ENCODE results near the gene POC5. TPM values are rescaled to one million over a fixed set of nuclear protein-coding genes. Genes with fewer than 3 reads are reported as not detected.

The POC5 gene
- total RNA-seq, 1 donor from 2014 or later: 9.5 TPM

GRCh38 chr5:75716715-75717081 is 539 bp downstream of the POC5 start:
- Mint-ChIP-seq H3K4me3 (ENCODE audit: unreplicated experiment) (peak overlapping the region; percentile 98), H3K27me3 (ENCODE audit: unreplicated experiment) (peaks cover 2% of the 10 kb centered on the region), H3K9me3 (ENCODE audit: unreplicated experiment) (no peaks in the 10 kb centered on the region), H3K36me3 (ENCODE audit: low read depth, unreplicated experiment) (peaks cover 4% of the 10 kb centered on the region), H3K4me1 (ENCODE audit: unreplicated experiment) (peaks cover 11% of the 10 kb centered on the region), H3K27ac (ENCODE audit: unreplicated experiment) (peak overlapping the region; percentile 96)
- TF ChIP-seq CTCF (IDR thresholded peaks at IDR 0.05; ENCODE audit: unreplicated experiment): no peak
- DNase-seq (ENCODE audit: low spot score): no peak

GRCh38 chr5:75712091-75712490 is 5.1 kb downstream of the POC5 start:
- no peak for DNase-seq (ENCODE audit: low spot score)
- Mint-ChIP-seq H3K36me3 (ENCODE audit: low read depth, unreplicated experiment) (peaks cover 4% of the 10 kb centered on the region), H3K9me3 (ENCODE audit: unreplicated experiment) (no peaks in the 10 kb centered on the region), H3K27ac (ENCODE audit: unreplicated experiment) (no peak overlapping the region), H3K27me3 (ENCODE audit: unreplicated experiment) (peaks cover 2% of the 10 kb centered on the region), H3K4me3 (ENCODE audit: unreplicated experiment) (no peak overlapping the region), H3K4me1 (ENCODE audit: unreplicated experiment) (peaks cover 10% of the 10 kb centered on the region)
- no peak for TF ChIP-seq CTCF (IDR thresholded peaks at IDR 0.05; ENCODE audit: unreplicated experiment)

GRCh38 chr5:75711151-75711550 is 6.1 kb downstream of the POC5 start:
- Mint-ChIP-seq H3K36me3 (ENCODE audit: low read depth, unreplicated experiment) (peaks cover 4% of the 10 kb centered on the region), H3K27me3 (ENCODE audit: unreplicated experiment) (peaks cover 2% of the 10 kb centered on the region), H3K4me3 (ENCODE audit: unreplicated experiment) (no peak overlapping the region), H3K9me3 (ENCODE audit: unreplicated experiment) (no peaks in the 10 kb centered on the region), H3K4me1 (ENCODE audit: unreplicated experiment) (peaks cover 8% of the 10 kb centered on the region), H3K27ac (ENCODE audit: unreplicated experiment) (no peak overlapping the region)
- no peak for DNase-seq (ENCODE audit: low spot score)
- no peak for TF ChIP-seq CTCF (IDR thresholded peaks at IDR 0.05; ENCODE audit: unreplicated experiment)

DNA sequence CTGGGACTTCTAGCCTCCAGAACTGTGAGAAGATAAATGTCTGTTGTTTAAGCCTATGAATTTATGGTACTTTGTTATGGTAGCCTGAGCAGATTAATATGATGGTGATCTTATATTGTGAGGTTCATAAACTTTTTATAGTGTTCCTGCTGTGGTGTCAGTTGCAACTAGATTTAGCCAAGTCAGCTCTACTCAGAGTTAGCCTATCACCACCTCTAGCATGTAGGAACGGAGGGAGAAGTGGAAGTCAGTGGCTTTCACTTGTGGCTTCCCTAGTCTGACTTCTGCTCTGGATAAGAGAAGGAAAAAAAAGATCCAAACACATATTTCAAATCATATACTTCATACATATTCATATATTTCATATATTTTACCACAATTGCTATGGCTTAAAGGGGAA is 6.6 kb downstream of the POC5 start:
- Mint-ChIP-seq H3K36me3 (ENCODE audit: low read depth, unreplicated experiment) (peaks cover 4% of the 10 kb centered on the region), H3K27ac (ENCODE audit: unreplicated experiment) (no peak overlapping the region), H3K4me3 (ENCODE audit: unreplicated experiment) (no peak overlapping the region), H3K4me1 (ENCODE audit: unreplicated experiment) (peaks cover 4% of the 10 kb centered on the region), H3K9me3 (ENCODE audit: unreplicated experiment) (no peaks in the 10 kb centered on the region), H3K27me3 (ENCODE audit: unreplicated experiment) (peaks cover 2% of the 10 kb centered on the region)
- no peak for TF ChIP-seq CTCF (IDR thresholded peaks at IDR 0.05; ENCODE audit: unreplicated experiment)
- DNase-seq (ENCODE audit: low spot score): no peak

DNA sequence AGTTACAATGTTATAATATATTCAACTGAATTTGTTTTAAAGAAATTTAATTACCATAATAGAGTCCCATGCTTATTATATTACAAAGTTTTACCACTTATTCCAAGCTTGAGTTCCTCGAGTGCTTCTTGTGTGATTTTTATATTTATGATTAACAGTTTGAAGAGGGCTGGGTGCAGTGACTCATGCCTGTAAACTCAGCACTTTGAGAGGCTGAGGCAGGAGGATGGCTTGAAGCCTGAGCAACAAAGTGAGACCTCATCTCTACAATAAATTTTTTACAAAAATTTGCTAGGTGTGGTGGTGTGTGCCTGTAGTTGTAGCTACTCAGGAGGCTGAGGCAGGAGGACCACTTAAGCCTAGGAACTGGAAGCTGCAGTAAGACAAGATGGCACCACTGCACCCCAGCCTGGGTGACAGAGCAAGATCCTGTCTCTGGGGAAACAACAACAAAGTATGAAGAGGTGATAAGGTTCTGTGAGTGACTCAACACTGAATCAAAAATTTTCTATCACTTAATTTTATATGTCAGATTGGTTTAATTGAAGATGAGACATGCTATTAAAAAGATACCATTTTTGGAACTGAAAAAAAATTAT is 9.2 kb downstream of the POC5 start:
- Mint-ChIP-seq H3K36me3 (ENCODE audit: low read depth, unreplicated experiment) (peaks cover 3% of the 10 kb centered on the region), H3K4me3 (ENCODE audit: unreplicated experiment) (no peak overlapping the region), H3K4me1 (ENCODE audit: unreplicated experiment) (no peaks in the 10 kb centered on the region), H3K9me3 (ENCODE audit: unreplicated experiment) (no peaks in the 10 kb centered on the region), H3K27me3 (ENCODE audit: unreplicated experiment) (no peaks in the 10 kb centered on the region), H3K27ac (ENCODE audit: unreplicated experiment) (no peak overlapping the region)
- no peak for DNase-seq (ENCODE audit: low spot score)
- no peak for TF ChIP-seq CTCF (IDR thresholded peaks at IDR 0.05; ENCODE audit: unreplicated experiment)
